G401.6 (cell line): Measurements from ENCODE around the gene CAMKK1.

Source experiments
- FAIRE-seq: peaks from 2 replicates; lab custom pipeline; 2012; peaks lifted over from hg19 to GRCh38; lab: Jason Lieb, UNC

The CAMKK1 gene

DNA sequence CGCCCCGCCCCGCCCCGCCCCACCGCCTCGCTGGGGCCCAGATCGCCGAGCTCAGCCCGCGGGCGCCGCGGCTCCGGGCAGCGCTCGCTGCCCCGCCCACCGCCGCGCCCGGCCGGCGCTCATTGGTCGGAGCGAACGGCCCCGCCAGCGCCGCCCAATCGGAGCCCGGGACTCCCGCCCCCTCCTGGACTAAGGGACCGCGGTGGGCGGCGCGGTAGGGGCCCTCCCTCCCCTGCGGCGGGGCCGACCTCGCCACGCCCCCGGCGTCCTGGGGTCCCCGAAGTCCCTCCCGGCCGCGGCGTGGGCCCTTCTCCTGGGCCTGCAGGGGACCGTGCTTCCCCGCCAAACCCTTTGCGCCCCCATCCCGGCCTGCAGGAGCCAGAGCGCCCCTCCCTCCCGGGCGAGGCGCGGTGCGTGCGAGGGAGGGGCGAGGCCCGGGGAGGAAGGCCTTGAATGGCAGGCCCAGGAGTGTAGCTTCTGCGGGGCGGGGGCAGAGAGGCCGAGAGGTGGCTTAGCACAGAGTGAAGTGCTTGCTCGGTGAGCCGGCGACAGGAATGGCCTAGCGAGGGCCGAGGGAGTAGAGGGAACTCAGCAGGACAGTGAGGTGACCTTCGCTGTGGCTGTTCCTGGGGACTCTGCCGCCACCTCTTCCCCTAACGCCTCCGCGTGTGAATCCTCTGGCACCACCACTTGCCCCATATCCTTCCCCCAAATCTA, at the start of gene CAMKK1:
Gene CAMKK1, minus strand, starts transcription at position 51 of the 717 bp plus-strand sequence. CDS start 7,366 bp downstream, outside the sequence.
- no peak for FAIRE-seq

DNA sequence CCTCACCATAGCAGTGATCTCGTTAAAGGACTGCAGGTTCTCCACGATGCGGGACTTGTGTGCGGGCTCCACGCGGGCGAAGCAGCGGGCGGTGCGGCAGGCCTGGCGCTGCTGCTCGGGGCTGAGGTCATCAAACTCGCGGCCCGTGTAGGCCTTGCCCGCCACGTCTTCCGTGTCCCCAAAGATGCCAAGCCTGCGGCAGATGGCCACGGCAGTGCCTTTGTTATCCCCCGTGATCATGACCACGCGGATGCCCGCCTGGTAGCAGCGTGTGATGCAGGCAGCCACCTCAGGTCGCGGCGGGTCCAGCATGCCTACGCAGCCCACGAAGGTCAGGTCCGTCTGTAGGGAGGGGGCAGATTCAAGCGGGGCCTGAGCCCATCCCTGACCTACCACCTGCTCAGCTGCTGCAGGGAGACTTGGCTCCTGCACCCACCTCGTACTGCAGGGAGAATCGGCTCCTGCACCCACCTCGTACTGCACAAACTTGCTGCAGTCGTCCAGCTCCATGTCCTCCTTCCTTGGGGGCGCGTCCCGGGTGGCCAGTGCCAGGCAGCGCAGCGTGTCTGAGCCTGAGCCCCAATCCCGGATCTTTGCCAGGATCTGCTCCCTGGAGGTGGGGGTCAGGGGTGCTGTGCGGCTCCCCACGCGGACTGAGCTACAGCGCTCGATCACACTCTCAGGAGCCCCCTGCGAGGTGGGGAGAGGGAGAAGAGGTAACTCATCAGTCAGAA, 48.3 kb upstream of the CAMKK1 start:
- no peak for FAIRE-seq

DNA sequence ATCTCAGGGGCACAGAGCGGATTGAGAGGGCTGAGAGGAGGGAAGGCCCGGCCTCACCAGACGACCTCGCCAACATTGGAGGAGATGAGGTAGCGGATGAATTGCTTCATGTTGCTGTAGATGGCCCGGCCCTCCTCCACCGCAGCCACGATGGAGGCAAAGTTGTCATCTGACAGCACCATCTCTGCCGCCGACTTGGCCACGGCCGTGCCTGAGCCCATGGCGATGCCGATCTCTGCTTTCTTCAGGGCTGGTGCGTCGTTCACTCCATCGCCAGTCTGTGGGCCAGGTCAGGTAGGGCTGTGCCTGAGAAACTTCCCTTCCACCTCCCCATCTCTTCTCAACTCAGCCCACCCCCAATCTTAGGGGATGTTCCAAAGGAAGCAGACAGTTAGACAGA, 44.5 kb upstream of the CAMKK1 start:
- FAIRE-seq: no peak

DNA sequence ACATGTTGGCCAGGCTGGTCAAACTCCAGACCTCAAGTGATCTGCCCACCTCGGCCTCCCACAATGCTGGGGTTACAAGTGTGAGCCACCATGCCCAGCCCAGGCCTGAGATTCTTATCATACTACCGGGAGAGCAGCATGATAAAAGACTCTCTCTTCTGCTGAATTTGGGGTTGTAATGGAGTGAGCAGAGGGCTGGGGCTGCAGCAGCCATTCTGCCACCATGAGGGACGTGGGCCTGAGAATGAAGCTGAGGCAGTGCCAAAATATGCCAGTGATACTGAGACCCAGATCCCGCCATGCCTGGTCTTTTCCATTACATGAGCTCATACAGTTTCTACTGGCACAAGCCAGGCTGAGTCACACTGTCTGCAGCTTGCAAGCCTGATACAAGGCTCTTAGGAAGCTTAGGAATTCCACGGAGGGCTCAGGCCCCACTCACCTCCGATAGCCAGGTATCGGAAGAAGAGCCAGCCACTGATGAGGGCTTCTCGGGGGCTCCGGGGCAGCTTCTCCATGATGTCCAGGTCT, 43.0 kb upstream of the CAMKK1 start:
- no peak for FAIRE-seq

DNA sequence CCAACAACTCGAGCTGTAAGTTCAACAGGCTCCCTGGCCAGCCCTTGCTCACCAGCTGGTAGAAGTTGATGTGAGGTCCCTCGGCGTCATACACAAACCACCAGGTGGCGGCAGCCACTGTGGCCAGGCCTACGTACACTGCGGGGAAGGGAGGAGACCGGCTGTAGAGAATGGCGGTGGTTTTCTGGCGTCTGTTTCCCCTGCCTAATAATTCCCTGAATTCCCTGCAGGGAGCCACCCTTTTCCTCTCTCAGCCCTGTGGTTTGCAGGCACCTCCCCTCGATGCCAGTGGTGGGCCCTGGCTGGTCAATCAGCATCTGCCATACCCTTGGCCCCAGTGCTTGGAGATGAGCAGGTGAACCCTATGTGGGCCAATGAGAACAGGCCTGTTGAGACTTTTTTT, 42.3 kb upstream of the CAMKK1 start:
- FAIRE-seq: no peak

DNA sequence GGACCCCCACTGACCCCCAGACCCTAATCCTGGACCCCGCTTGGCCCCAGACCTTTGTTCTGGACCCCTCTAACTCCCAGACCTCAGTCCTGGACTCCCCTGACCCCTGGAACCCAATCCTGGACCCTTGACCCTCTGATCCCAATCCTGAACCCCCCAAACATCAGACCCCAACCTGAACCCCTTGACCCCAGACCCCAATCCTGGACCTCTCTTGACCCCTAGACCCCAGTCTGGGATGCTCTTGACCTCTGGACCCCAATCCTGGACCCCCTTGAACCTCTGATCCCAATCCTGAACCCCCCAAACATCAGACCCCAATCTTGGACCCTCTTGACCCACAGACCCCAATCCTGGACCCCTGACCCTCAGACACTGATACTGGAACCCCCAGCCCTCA, 36.9 kb upstream of the CAMKK1 start:
- no peak for FAIRE-seq

DNA sequence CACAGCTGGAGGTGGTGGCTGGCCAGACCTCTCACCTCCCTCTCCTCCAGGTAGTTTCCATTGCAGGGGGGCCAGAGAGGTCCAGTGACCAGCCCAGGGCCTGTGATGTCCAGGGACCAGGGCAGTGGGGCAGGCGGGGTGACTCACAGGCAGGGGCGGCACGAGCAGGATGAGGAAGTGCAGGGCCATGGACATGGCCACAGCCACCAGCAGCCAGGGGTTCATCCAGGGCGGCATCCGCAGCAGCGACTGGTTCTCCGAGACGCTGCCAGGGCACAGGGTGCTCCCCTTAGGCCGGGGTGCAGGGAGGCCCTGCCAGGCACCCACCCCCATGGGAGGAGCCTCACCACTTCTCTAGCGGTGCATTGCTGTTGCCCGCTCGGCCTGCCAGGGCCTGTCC, 36.3 kb upstream of the CAMKK1 start:
- FAIRE-seq: no peak

DNA sequence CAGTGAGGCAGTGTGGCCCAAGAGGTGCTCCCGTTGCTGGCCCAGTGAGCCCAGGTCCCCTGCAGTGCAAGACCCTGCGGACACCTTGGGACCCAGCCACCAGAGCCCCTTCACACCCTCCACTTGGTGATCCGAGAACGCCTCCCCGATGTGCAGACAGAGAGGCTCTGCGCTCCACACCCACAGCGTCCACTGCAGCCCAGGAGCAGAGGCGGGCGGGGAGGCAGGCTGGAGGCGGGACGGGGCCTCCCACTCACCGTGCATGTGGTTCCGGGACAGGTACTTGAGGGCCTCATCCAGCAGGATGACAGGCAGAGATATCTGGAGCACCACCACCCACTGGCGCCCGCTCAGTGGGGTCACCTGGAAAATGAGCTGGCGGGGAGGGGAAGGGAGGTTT, 35.6 kb upstream of the CAMKK1 start:
- FAIRE-seq: no peak

DNA sequence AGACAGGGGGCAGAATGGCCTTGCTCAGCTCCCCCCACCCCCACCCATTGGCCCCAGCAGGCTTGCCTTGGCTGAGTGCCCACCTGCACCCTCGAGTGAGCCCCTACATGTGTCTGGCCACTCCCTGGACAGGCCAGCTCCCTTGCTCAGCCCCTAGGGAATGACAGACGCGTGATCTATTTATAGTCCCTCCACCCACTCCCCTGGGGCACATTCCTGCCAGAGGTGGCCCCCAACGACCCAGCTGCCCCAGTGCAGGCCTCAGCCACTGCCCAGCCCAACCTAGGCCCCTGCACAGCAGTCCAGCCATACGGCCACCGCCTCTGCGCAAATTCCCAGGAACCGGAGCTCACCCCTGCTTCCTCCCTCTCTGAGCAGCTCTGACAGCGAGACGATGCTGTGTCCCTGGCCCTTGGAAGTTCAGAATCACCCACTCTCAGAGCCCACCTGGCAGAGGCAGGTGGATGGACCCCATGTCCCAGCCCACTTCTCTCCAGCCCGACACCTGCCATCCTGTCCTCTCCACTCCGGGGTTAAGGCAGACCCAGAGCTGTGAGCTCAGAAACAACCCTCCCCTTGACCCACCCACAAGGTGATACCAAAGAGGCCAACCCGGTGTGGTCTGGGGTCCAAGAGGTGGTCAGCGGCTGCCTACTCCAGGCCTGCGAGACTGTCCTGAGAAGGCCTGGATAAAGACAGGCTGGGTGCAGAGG, 34.9 kb upstream of the CAMKK1 start:
- FAIRE-seq: no peak

DNA sequence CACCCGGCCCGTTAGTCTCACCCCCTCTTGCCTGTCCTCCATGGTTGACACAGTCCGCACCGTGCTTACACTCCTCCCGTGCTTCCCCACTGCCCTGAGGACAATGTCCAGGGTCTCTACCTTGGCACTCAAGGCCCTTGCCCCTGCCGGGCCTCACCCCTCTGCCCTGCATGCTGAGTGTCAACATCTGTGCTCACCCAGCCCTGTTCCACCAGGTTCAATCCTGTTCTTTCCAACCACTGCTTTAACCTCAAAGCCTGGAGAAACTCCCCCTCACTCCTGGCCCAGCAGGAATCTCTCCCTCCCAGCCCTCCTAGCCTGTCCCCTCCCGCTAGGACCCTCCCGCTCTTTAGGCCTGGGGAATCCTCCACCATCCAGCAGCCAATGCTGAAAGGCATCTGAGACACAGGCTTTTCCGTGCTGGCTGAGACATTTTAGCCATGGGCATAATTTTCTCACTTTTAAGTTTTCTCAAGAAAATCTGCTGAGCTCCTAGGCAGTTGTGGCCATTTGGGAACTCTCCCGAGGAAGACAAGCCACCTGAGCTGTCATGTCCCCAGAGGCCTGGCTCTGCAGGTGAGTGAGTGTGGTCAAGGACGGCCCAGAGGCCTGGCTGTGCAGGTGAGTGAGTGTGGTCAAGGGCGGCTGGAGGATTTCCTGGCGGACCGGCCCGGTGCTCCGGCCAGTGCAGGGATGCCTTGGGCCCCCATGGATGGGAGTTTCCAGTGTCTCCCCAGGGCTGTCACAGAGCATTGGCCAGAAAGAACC, 34.2 kb upstream of the CAMKK1 start:
- FAIRE-seq: no peak

DNA sequence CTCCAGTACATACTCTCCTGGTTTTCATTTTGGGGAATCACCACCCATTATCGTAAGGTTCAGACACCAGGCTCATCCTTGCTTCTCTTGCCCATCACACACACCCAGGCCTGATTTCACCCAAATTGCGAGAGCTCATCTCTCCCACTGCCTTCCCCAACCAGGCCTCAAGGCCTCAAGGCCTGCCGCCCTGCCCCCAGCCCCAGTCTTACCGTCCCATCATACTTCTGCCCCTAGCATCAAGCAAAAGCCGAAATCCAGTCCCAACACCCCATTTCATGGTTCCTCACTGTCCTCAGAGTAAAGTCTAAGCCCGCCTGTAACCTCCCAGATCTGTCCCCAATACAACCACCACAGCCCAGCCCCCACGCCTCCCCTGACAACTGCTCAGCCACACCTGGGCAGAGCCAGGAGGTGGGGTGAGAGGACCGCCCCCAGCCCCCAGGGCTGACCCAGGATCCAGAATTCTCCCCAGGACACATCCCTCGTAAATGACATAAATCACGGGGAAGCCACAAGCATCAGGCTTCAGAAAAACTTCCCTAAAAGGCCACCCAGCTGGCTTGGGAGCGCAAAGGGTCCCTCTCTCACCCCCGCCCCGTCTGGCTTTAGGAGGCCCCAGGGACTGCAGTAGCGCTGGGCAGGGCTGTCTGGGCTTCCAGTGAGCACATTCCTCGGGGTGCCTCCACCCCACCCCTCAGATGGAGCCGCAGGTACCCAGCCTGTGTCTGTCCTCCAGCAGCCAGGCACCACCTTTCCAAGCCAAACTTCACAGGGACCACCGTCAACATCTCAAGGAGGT, 33.0 kb upstream of the CAMKK1 start:
- no peak for FAIRE-seq

DNA sequence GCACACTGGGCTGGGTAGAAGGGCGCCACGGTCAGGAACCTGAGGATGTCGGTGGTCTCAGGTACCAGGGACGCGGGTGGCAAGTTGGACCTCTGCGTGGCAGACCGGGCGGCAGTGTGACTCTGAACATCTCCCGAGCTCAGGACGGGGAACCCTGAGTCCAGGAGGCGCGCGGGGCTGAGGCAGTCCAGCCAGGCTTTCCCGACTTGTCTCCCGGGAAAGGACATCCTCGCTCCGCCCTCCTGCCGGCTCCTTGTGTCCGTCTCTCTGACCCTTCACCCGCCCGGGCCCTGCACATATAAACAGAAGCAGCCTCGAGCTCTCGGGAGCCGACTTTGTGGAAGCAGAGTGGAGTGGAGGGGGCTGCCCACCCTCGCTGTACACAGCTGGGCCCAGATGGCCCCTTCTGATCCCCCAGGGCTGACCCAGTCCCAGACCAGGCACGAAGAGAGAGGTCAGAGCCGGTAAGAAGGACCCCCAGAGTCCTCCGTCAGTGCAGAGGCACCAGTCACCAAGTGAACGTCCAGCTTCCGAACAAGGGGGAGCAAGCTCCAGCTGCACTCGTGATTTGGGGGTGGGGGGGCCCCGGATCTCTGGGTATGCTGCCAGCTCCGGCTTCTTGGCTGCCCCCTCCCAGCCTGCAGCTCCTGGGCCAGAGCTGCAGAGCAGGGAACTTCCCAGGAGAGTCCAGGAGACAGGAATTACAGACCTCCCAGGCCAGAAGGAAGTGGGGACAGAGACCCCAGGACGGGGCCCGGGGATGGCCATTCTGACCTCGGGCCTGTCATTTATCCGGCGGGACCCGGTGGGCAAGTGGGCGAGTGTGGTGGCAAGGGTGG, 31.9 kb upstream of the CAMKK1 start:
- FAIRE-seq: no peak

DNA sequence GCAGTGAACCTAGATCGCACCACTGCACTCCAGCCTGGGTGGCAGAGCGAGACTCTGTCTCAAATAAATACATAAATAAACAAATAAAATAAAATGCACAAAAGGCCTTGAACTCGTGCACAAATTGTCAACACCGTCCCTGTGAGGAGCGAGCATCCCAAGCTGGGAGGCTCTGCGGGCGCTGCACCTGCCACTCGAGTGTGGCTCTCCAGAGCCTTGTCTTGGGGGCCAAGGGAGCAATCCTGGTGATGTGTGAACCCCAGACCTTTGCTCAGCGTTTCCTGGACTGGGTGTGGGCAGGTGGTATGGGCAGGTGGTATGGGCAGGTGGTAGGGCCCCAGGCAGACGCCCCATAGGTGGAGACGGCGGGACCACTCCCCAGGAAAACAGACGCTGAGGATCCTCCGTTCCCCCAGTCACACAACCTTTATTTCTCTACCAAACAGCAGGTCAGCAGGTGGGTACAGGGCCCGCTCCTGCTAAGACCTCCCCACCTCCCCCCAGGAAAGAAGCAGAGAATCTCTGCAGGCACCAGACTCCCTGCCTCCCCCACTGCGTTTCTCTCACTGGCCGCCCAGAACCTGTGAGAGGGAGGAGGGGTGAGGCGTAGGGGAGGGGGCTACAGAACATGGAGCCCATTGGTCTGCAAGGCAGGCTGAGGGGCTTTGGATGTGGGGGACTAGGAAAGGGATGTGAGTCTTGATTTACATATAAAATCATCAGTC, 30.8 kb upstream of the CAMKK1 start:
- FAIRE-seq: no peak

DNA sequence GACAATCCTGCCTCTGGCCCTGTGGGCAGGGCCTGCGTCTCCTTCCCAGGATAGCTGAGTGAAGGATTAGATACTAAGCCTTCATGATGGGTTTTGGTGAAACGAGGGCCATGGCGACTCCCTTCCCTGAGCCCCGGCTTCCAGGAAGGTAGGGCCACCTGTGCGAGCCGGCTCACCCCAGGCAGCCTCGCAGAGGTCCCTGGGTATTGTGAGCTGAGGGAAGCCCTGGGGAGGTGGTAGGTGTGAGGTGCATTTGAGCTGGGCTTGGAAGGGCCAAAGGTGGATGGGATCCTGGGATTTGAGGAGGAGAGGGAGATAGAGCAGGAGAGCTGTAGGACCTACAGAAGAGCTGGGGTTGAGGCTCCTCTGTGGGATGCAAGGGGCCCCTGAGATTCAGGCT, 29.9 kb upstream of the CAMKK1 start:
- FAIRE-seq: no peak

DNA sequence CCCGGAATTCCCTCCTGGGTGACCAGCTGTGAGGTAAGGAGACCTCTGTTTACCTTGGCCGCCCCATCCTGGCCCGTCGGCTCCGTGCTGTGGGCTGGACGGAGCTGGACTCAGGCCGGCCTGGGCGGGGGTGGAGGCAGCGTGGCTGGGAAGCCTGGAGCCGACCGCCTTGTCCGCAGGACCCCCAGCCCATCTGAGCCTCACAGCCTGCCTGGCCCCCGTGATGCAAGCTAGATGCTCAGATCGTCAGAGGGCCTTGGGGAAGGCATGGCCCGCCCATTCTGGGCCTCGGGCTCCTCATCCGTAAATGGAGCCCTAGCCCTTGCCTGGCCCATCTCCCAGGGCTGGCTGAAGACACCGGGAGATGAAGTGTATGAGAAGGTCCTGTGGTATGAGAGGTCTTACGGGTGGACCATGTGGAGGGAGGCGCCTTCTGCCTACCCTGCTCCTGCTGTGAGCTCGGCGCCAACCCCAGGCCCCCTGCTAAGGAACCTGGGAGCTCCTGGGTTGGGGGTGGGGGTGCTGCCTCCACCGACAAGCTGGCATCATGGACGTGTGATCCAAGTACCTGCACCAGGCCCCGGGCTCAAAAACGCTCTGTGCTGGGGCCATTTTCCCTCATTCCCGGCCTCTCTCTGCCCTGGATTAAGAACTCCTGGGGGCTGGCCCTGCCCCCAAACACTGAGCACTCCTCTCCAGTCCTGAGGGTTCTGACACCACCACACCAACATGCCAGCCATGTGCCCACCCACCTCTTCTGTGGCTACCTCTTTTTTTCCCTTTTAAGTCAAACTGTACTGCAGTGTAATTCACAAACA, 28.9 kb upstream of the CAMKK1 start:
- no peak for FAIRE-seq

DNA sequence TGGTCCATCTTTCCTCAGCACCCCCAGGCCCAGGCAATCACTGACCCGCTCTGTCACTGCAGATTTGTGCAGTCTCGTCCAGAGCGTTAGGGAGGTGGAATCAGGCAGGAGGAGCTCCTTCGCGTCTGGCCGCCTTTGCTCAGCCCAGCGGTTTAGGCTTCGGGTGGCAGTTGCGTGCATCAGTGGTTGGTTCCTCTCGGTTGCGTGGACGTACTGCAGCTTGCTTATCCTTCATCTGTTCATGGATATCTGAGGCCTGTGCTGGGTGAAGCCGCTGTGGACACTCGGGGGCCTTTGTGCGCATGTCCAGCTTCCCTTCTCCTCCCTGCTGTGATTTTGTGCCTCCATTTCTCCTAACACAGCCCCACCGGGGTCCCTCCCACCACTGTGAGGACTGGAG, 28.2 kb upstream of the CAMKK1 start:
- no peak for FAIRE-seq

DNA sequence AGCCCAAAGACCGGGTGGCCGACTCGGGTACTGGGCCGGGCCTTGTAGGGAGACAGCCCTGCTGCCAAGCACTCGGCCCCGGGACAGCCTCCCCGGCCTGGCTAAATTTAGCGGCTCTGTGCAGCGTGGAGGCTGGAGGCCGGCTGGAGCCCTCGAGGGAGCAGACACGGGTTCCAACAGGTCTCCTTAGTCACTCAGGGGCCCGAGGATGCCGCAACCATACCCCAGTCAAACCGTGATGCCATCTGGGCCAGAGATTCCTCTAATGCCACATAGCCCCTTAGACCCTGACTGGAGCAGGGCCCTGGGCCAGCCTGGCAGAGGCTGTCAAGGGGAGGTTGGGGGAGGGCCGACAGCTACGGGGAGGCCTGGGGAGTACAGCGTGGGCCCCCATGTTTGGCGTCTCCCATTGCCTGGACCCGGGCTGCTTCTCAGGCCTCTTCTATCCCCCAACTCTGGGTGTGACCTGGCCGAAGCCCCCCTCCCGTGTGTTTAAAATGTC, 26.3 kb upstream of the CAMKK1 start:
- no peak for FAIRE-seq

DNA sequence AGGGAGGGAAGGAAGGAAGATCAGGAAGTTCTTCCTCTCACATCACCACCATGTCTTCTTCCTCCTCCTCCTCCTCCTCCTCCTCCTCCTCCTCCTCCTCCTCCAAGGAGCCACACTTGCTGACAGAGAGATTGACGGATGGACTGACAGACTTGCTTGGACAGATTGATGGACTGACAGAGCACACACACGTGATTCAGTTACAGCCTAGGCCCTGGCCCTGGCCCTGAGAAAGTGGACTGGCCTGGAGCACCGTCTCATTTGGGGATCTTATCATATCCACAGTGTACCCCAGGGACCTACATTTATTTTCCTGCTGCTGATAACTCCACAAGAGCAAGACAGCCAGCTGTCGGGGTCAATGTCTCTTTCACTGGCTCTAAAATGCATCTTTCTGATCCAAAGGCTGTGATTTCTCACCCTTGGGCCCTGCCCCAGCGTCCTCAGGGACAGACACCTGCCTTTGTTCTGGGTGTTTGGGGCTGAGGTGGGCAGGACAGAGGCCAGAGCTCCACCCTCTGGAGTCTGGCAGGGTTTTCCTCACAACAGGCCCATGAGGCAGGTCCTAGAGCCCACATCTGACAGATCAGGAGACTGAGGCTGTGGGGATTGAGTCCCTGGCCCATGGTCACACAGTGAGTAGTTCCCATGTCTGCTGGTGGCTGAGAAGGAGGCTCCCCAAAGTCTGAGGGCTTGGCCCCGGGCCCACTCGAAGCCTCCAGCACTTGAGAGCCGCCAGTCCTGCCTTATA, 25.7 kb upstream of the CAMKK1 start:
- no peak for FAIRE-seq
